Kidney (tissue), 14 donors: ENCODE results near the gene MBD3. TPM values are rescaled to one million over a fixed set of nuclear protein-coding genes. Genes with fewer than 3 reads are reported as not detected.
"Not testable (repeated sequence)": the region's sequence is repeated elsewhere in the genome, so short reads cannot be mapped to it uniquely, and the experiment has no call there.

Source experiments
- DNase-seq, 5 donors: peaks; one replicate each; pipeline ENCODE4 v3.0.0-alpha.2; 2013 to 2020
- FAIRE-seq: peaks from 2 replicates; lab custom pipeline; 2012; peaks lifted over from hg19 to GRCh38; lab: Jason Lieb, UNC
- H3K27ac ChIP-seq, 2 donors: one replicate each; pipeline ENCODE4 v1.7.0; 2013; ENCODE audit warnings: low read depth in 2 of 2, low read length in 2 of 2, inconsistent platforms in 1 of 2
- H3K27me3 ChIP-seq: one replicate; pipeline ENCODE4 v1.7.1; 2013; ENCODE audit warnings: low read length, inconsistent platforms; ENCODE audit not compliant: control insufficient read depth, insufficient read depth
- H3K36me3 ChIP-seq, 3 donors: one replicate each; pipeline versions ENCODE4 v1.7.0 to v1.7.1; 2013; ENCODE audit warnings: low read length in 3 of 3, control low read depth in 1 of 3, inconsistent platforms in 1 of 3; ENCODE audit not compliant: insufficient read depth in 3 of 3, control insufficient read depth in 2 of 3
- H3K4me1 ChIP-seq, 3 donors: one replicate each; pipeline versions ENCODE4 v1.7.0 to v1.7.1; 2013; ENCODE audit warnings: low read length in 3 of 3, inconsistent platforms in 1 of 3, low read depth in 1 of 3; ENCODE audit not compliant: control insufficient read depth in 2 of 3, insufficient read depth in 2 of 3
- H3K4me3 ChIP-seq, 3 donors: one replicate each; pipeline versions ENCODE4 v1.7.0 to v1.8.1; 2013; ENCODE audit warnings: low read length in 3 of 3, control low read depth in 1 of 3, inconsistent platforms in 1 of 3
- H3K9ac ChIP-seq, 3 donors: one replicate each; pipeline versions ENCODE4 v1.7.0 to v1.7.1; 2013; ENCODE audit warnings: low read length in 3 of 3, control low read depth in 1 of 3, inconsistent platforms in 1 of 3
- H3K9me3 ChIP-seq, 3 donors: one replicate each; pipeline versions ENCODE4 v1.7.0 to v1.7.1; 2013; ENCODE audit warnings: low read length in 3 of 3, control low read depth in 1 of 3, inconsistent platforms in 1 of 3; ENCODE audit not compliant: control insufficient read depth in 2 of 3, insufficient read depth in 1 of 3
- CTCF ChIP-seq: IDR thresholded peaks from 3 replicates; pipeline ENCODE4 v1.5.1; 2012; ENCODE audit warnings: mild to moderate bottlenecking, moderate library complexity, borderline replicate concordance; ENCODE audit not compliant: insufficient read depth; ENCODE audit errors: extremely low read depth
- intact Hi-C: fragments of 100-400 bp; cut with DNase I; formaldehyde crosslinking; loops from one replicate; pipeline ENCODE4 v1.11.1; 2022
- polyA plus RNA-seq: library from polyadenylated mRNA; stranded (reverse); fragments of 350-450 nt; fragmentation: Illumina TruSeq; extraction: RNeasy Lipid Tissue Mini Kit (QIAGEN cat#74804); gene quantifications from one replicate; pipeline ENCODE4 v1.2.3, GENCODE V29; 2014; ENCODE audit warnings: low read depth, low replicate concordance; ENCODE audit not compliant: insufficient read depth
- total RNA-seq: library from RNA; stranded (reverse); fragmentation: NEBNext Ultra II Directional; extraction: Animal tissue kit (Norgen Biotek cat#: 25700); gene quantifications from one replicate; pipeline ENCODE4 v1.2.1, GENCODE V29; 2021
- donor health status: control.
- donor health status: control.
- donor health status: control.
- donor health status: control.
- donor health status: control.
- donor health status: DM: yes; HTN: yes; CAD: no.
- donor health status: Normal renal cell carcinoma (clear cell type).

The MBD3 gene
- total and polyA plus RNA-seq, 2 donors from 2014 or later, result 62.5 to 76.1 TPM

DNA sequence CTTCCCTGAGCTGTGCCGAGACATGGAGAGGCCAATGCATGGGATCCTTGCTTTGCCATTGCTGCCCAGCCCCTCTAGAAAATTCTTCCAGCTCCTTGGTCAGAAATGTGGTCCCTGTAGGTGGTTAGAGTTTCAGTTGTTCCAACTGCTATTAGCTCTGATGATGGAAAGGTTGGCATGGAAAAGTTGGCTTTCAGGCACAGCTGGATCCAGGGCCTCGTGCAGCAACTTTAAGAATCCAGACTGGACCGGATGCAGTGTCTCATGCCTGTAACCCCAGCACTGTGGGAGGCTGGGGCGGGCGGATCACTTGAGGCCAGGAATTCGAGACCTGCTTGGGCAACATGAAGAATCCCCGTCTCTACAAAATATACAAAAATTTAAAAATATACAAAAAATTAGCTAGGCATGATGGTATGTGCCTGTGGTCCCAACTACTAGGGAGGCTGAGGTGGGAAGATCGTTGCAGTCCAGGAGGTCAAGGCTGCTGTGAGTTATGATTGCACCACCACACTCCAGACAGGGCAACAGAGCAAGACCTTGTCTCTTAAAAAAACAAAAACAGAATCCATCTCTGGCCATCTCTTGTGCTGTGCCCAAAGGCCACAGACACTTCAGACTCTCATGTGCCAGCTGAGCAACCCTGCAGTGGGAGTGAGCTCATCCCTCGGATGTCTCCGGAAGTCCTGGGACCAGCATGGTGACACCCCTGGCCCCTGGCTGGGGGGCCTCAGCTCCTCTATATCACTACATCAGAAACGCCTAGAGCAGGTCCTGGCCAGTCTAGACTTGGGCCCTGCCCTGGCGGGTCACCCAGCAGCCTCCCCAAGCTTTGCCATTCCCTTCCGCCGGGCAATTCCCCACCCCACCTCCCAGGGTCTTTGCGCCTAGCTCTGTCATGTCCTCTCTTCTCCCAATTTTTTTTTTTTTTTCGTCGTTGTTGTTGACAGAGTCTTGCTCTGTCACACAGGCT is 41.3 kb downstream of the MBD3 start:
- Histone ChIP-seq H3K9me3 (no peaks in the 10 kb centered on the region), H3K4me1 (no peaks in the 10 kb centered on the region), H3K27ac (no peak overlapping the region), H3K4me3 (no peak overlapping the region), H3K9ac (no peak overlapping the region), H3K27me3 (no peaks in the 10 kb centered on the region), H3K36me3 (no peaks in the 10 kb centered on the region)
- DNase-seq, result no peak
- FAIRE-seq, result no peak
- intact Hi-C loops, result no loop called here
- no peak for TF ChIP-seq CTCF

DNA sequence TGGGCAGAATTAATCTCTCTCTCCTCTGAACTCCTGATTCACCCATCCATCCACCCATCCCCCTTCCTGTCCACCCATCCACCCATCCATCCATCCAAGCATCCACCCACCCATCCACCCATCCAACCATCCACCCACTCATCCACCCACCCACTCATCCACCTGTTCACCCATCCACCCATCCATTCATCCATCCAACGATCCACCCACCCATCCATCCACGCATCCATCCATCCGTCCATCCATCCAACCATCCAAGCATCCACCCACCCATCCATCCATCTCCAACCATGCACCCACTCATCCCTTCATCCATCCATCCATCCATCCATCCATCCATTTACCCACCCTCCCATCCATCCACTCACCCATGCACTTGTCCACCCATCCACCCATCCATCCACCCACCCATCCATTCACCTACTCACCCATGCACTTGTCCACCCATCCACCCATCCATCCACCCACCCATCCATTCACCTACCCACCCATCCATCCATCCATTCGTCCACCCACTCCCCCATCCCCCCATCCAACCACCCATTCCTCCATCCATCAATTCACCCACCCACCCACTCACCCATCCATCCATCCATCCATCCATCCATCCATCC is 43.2 kb downstream of the MBD3 start:
- Histone ChIP-seq H3K36me3 (no peaks in the 10 kb centered on the region), H3K9me3 (no peaks in the 10 kb centered on the region), H3K4me3 (no peak overlapping the region), H3K9ac (no peak overlapping the region), H3K27ac (no peak overlapping the region), H3K4me1 (no peaks in the 10 kb centered on the region), H3K27me3 (peaks cover 3% of the 10 kb centered on the region)
- no peak for DNase-seq
- TF ChIP-seq CTCF, result no peak
- FAIRE-seq, result no peak
- intact Hi-C loops, result loop anchor here (5.0 to 10.0 kb wide), 2 partner anchors 125 to 218 kb away; no protein-coding TSS in a partner anchor

- no peak for TF ChIP-seq CTCF
- DNase-seq, result peak in 1 of 5 donors; percentile 34
- FAIRE-seq, result no peak
- no peak overlapping the region for H3K27ac ChIP-seq
- H3K9me3 ChIP-seq, result no peaks in the 10 kb centered on the region
- no peaks in the 10 kb centered on the region for H3K4me1 ChIP-seq
- intact Hi-C loops, result loop anchor here (10.0 kb wide), 1 partner anchor 134 kb away; no protein-coding TSS in a partner anchor
- H3K27me3 ChIP-seq, result no peaks in the 10 kb centered on the region
- H3K9ac ChIP-seq, result no peak overlapping the region
- H3K36me3 ChIP-seq, result no peaks in the 10 kb centered on the region
- no peak overlapping the region for H3K4me3 ChIP-seq
These were observed 52.2 kb downstream of the MBD3 start for GRCh38 chr19:1540365-1540925.

DNA sequence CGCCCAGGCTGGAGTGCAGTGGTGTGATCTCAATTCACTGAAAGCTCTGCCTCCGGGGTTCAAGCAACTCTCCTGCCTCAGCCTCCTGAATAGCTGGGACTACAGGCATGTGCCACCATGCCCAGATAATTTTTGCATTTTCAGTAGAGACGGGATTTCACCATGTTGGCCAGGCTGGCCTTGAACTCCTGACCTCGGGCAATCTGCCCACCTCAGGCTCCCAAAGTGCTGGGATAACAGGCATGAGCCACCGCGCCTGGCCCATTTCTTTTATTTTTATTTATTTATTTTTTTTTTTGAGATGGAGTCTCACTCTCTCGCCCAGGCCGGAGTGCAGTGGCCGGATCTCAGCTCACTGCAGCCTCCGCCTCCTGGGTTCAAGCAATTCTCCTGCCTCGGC is 52.9 kb downstream of the MBD3 start:
- H3K27ac ChIP-seq, H3K9me3 ChIP-seq, H3K4me1 ChIP-seq, DNase-seq, FAIRE-seq, H3K27me3 ChIP-seq, H3K9ac ChIP-seq, H3K36me3 ChIP-seq, H3K4me3 ChIP-seq: not testable (repeated sequence)
- intact Hi-C loops, result loop anchor here (10.0 kb wide), 1 partner anchor 135 kb away; no protein-coding TSS in a partner anchor
